CD14-positive monocyte (primary cell): ENCODE measurements around the gene KRT12. TPM values are rescaled to one million over a fixed set of nuclear protein-coding genes. Genes with fewer than 3 reads are reported as not detected.

Experiments
- DNase-seq, 3 donors: peaks; one replicate each; pipeline ENCODE4 v3.0.0-alpha.2; 2011 to 2022
- H2AFZ ChIP-seq: 2 replicates; pipeline ENCODE4 v1.6.0; 2012; ENCODE audit warnings: mild to moderate bottlenecking, low read depth, low read length, inconsistent platforms; ENCODE audit not compliant: insufficient read depth, poor library complexity, severe bottlenecking
- H3K27ac ChIP-seq, 2 donors: 1 replicate in 1 of 2; 2 replicates in 1 of 2; pipeline ENCODE4 v1.5.1; 2012 to 2013; ENCODE audit warnings: low read length in 2 of 2, control low read depth in 1 of 2, inconsistent platforms in 1 of 2, low read depth in 1 of 2, mild to moderate bottlenecking in 1 of 2
- H3K27me3 ChIP-seq, 2 donors: one replicate each; pipeline versions ENCODE4 v1.6.0 to v1.6.1; 2011 to 2013; ENCODE audit warnings: low read length in 2 of 2; ENCODE audit not compliant: control insufficient read depth in 2 of 2, insufficient read depth in 2 of 2
- H3K36me3 ChIP-seq, 2 donors: replicated peaks in 1 of 2; 1 replicate in 1 of 2; 2 replicates in 1 of 2; pipeline versions ENCODE4 v1.5.1 to v1.6.1; 2012 to 2013; ENCODE audit warnings: low read length in 2 of 2, control low read depth in 1 of 2, inconsistent platforms in 1 of 2, mild to moderate bottlenecking in 1 of 2; ENCODE audit not compliant: insufficient read depth in 2 of 2, control insufficient read depth in 1 of 2
- H3K4me1 ChIP-seq, 2 donors: 1 replicate in 1 of 2; 2 replicates in 1 of 2; pipeline versions ENCODE4 v1.5.1 to v1.6.1; 2012 to 2013; ENCODE audit warnings: low read length in 2 of 2, control low read depth in 1 of 2, inconsistent platforms in 1 of 2, mild to moderate bottlenecking in 1 of 2, moderate library complexity in 1 of 2; ENCODE audit not compliant: insufficient read depth in 2 of 2, control insufficient read depth in 1 of 2
- H3K4me2 ChIP-seq: replicated peaks from 2 replicates; pipeline ENCODE3; 2012; ENCODE audit warnings: low read length, moderate library complexity, mild to moderate bottlenecking; ENCODE audit not compliant: poor library complexity, severe bottlenecking; ENCODE audit errors: extremely low read depth
- H3K4me3 ChIP-seq, 3 experiments: fragments of 200-600 bp in 1 of 3; sonication (generic) in 1 of 3; replicated peaks in 1 of 3; 1 replicate in 2 of 3; 2 replicates in 1 of 3; pipeline ENCODE4 v1.5.1; 2011 to 2013; ENCODE audit warnings: low read length in 3 of 3, mild to moderate bottlenecking in 3 of 3, control low read depth in 2 of 3, low read depth in 2 of 3, inconsistent platforms in 1 of 3, moderate library complexity in 1 of 3
- H3K79me2 ChIP-seq: 2 replicates; pipeline ENCODE4 v1.6.0; 2012; ENCODE audit warnings: mild to moderate bottlenecking, control low read depth, inconsistent platforms, low read length, moderate library complexity; ENCODE audit not compliant: insufficient read depth
- H3K9ac ChIP-seq: 2 replicates; pipeline ENCODE4 v1.6.0; 2017; ENCODE audit warnings: low read length, mild to moderate bottlenecking; ENCODE audit not compliant: insufficient read depth, poor library complexity, severe bottlenecking
- H3K9me3 ChIP-seq, 2 donors: replicated peaks in 1 of 2; 1 replicate in 1 of 2; 2 replicates in 1 of 2; pipeline versions ENCODE4 v1.5.1 to v1.6.1; 2012 to 2013; ENCODE audit warnings: low read length in 2 of 2, control low read depth in 1 of 2; ENCODE audit not compliant: control insufficient read depth in 1 of 2, insufficient read depth in 1 of 2
- H4K20me1 ChIP-seq: 2 replicates; pipeline ENCODE4 v1.6.0; 2012; ENCODE audit warnings: mild to moderate bottlenecking, low read length, control low read depth, moderate library complexity; ENCODE audit not compliant: insufficient read depth
- H3K27ac Mint-ChIP-seq, 7 donors: one replicate each; pipeline ENCODE4 v1.8.0; 2020; ENCODE audit warnings: mild to moderate bottlenecking in 7 of 7, mixed read lengths in 7 of 7, moderate library complexity in 6 of 7, inconsistent platforms in 2 of 7
- H3K27me3 Mint-ChIP-seq, 3 donors: one replicate each; pipeline ENCODE4 v1.8.0; 2021 to 2022; ENCODE audit warnings: low read depth in 3 of 3, mild to moderate bottlenecking in 3 of 3, mixed read lengths in 3 of 3, moderate library complexity in 3 of 3, inconsistent platforms in 1 of 3
- H3K36me3 Mint-ChIP-seq, 2 donors: one replicate each; pipeline ENCODE4 v1.8.0; 2020; ENCODE audit warnings: mixed read lengths in 2 of 2, inconsistent platforms in 1 of 2, mild to moderate bottlenecking in 1 of 2
- H3K4me1 Mint-ChIP-seq: one replicate; pipeline ENCODE4 v1.8.0; 2020; ENCODE audit warnings: mild to moderate bottlenecking, mixed read lengths
- H3K4me3 Mint-ChIP-seq, 2 donors: one replicate each; pipeline ENCODE4 v1.8.0; 2020; ENCODE audit warnings: mild to moderate bottlenecking in 2 of 2, mixed read lengths in 2 of 2, moderate library complexity in 1 of 2
- H3K9me3 Mint-ChIP-seq, 7 donors: one replicate each; pipeline ENCODE4 v1.8.0; 2020 to 2022; ENCODE audit warnings: mixed read lengths in 7 of 7, mild to moderate bottlenecking in 6 of 7, moderate library complexity in 6 of 7, inconsistent platforms in 2 of 7
- CTCF ChIP-seq: fragments of 200-600 bp; IDR thresholded peaks from one replicate; pipeline ENCODE4 v1.8.0; 2022; ENCODE audit warnings: antibody characterized with exemption, mild to moderate bottlenecking
- WGBS: methylation state at CpG from one replicate; pipeline ENCODE4 v1.1.5; 2013; ENCODE audit warnings: missing lambda C conversion rate; ENCODE audit not compliant: insufficient coverage; 5-methylcytosine and 5-hydroxymethylcytosine counted together
- intact Hi-C, 2 donors: fragments of 100-400 bp; cut with micrococcal nuclease; formaldehyde crosslinking; loops; one replicate each; pipeline versions ENCODE4 v1.15.0 to v1.15.1; 2023
- polyA plus RNA-seq, 3 donors: library from polyadenylated mRNA; depleted of rRNA in 1 of 3; unstranded in 2 of 3; stranded (reverse) in 1 of 3; fragments of 300-500 nt in 2 of 3; fragments of >200 nt in 1 of 3; fragmentation: Illumina TruSeq in 2 of 3; gene quantifications; 1 replicate in 2 of 3; 2 replicates in 1 of 3; pipeline ENCODE4 v1.2.3, GENCODE V29; 2012 to 2021

Gene KRT12
- polyA plus RNA-seq, 3 donors, result not detected

GRCh38 chr17:40912486-40913210 is 45.6 kb upstream of the KRT12 start:
- Mint-ChIP-seq H3K27ac (peak overlapping the region; percentile 86 to 97 (median 92)), H3K4me1 (peaks cover 55% of the 10 kb centered on the region), H3K36me3 (no peaks in the 10 kb centered on the region), H3K9me3 (peaks cover 0 to 2% (median 0%) of the 10 kb centered on the region in 7 donors), H3K27me3 (peaks cover under 1 to 8% (median 2%) of the 10 kb centered on the region in 3 donors), H3K4me3 (peak overlapping the region in 1 of 2 donors; percentile 53)
- Histone ChIP-seq H3K4me1 (peaks cover 72 to 76% of the 10 kb centered on the region in 2 donors), H3K36me3 (no peaks in the 10 kb centered on the region), H3K4me3 (peak overlapping the region in 1 of 3 experiments; percentile 48), H4K20me1 (no peaks in the 10 kb centered on the region), H3K27me3 (peaks cover 4 to 9% of the 10 kb centered on the region in 2 donors), H3K79me2 (no peaks in the 10 kb centered on the region), H3K9ac (no peak overlapping the region), H2AFZ (no peak overlapping the region), H3K27ac (peak overlapping the region; percentile 88 to 91), H3K9me3 (no peaks in the 10 kb centered on the region), H3K4me2 (peak overlapping the region; percentile 45)
- DNase-seq, result peak; percentile 64 to 89 (median 86)
- intact Hi-C loops, result loop anchor here in 1 of 2 donors (10.0 kb wide), 1 partner anchor 592 kb away; the partner anchor contains the start of gene KRT13
- WGBS, result no CpG with 5 or more reads among the region's 13 CpGs
- no peak for TF ChIP-seq CTCF

- no peak overlapping the region for H3K4me3 Mint-ChIP-seq
- H3K79me2 ChIP-seq, result no peaks in the 10 kb centered on the region
- no peak overlapping the region for H3K4me3 ChIP-seq
- H3K36me3 ChIP-seq, result no peaks in the 10 kb centered on the region
- H3K4me1 ChIP-seq, result peaks cover 52 to 55% of the 10 kb centered on the region in 2 donors
- H3K9ac ChIP-seq, result no peak overlapping the region
- no CpG with 5 or more reads among the region's 3 CpGs for WGBS
- peaks cover 4 to 9% of the 10 kb centered on the region in 2 donors for H3K27me3 ChIP-seq
- H4K20me1 ChIP-seq, result no peaks in the 10 kb centered on the region
- H3K9me3 Mint-ChIP-seq, result no peaks in the 10 kb centered on the region
- no peaks in the 10 kb centered on the region for H3K9me3 ChIP-seq
- TF ChIP-seq CTCF, result no peak
- H3K36me3 Mint-ChIP-seq, result no peaks in the 10 kb centered on the region
- no peak overlapping the region for H3K4me2 ChIP-seq
- intact Hi-C loops, result loop anchor here in 1 of 2 donors (10.0 kb wide), 1 partner anchor 594 kb away; the partner anchor contains the start of gene KRT13
- no peak overlapping the region for H2AFZ ChIP-seq
- peaks cover 11 to 18% (median 13%) of the 10 kb centered on the region in 3 donors for H3K27me3 Mint-ChIP-seq
- DNase-seq, result no peak
- peak overlapping the region in 4 of 7 donors; percentile 18 to 60 (median 26) for H3K27ac Mint-ChIP-seq
- H3K4me1 Mint-ChIP-seq, result peaks cover 43% of the 10 kb centered on the region
- no peak overlapping the region for H3K27ac ChIP-seq
Measured at GRCh38 chr17:40910441-40910841, 43.4 kb upstream of the KRT12 start.
